Ishikawa (cell line): Measurements from ENCODE around the gene KCNH2.
A peak's percentile ranks its signal among the peaks of the same experiment; 100 is the strongest.

Experiments
- CEBPB ChIP-seq: IDR thresholded peaks from 2 replicates; pipeline ENCODE4 v1.6.1; 2012
- CREB1 ChIP-seq: IDR thresholded peaks from 2 replicates; pipeline ENCODE4 v1.6.1; 2012; ENCODE audit warnings: low read depth
- EGR1 ChIP-seq: IDR thresholded peaks from 2 replicates; pipeline ENCODE4 v1.6.1; 2012
- EP300 ChIP-seq: IDR thresholded peaks from 2 replicates; pipeline ENCODE4 v1.6.1; 2012; ENCODE audit warnings: borderline replicate concordance
- FOXM1 ChIP-seq: IDR thresholded peaks from 2 replicates; pipeline ENCODE4 v1.6.1; 2012; ENCODE audit warnings: low read depth, borderline replicate concordance
- NFIC ChIP-seq: IDR thresholded peaks from 2 replicates; pipeline ENCODE4 v1.6.1; 2012
- RAD21 ChIP-seq: IDR thresholded peaks from 2 replicates; pipeline ENCODE4 v1.6.1; 2012; ENCODE audit warnings: low read depth
- TAF1 ChIP-seq: IDR thresholded peaks from 2 replicates; pipeline ENCODE4 v1.6.1; 2012; ENCODE audit warnings: low read depth, mild to moderate bottlenecking
- TCF12 ChIP-seq: IDR thresholded peaks from 2 replicates; pipeline ENCODE4 v1.6.1; 2012; ENCODE audit warnings: low read depth
- YY1 ChIP-seq: IDR thresholded peaks from 2 replicates; pipeline ENCODE4 v1.6.1; 2012; ENCODE audit warnings: low read depth
- ZBTB7A ChIP-seq: IDR thresholded peaks from 2 replicates; pipeline ENCODE4 v1.6.1; 2012; ENCODE audit warnings: low read depth
- TF ChIP-seq, protein P1 (sequence below): IDR thresholded peaks from 2 replicates; pipeline ENCODE4 v1.6.1; 2012
- TF ChIP-seq, protein P2 (sequence below): IDR thresholded peaks from 2 replicates; pipeline ENCODE4 v1.6.1; 2012; ENCODE audit warnings: low read depth, mild to moderate bottlenecking
- TF ChIP-seq, protein P3 (sequence below): IDR thresholded peaks from 2 replicates; pipeline ENCODE4 v1.6.1; 2012

DNA sequence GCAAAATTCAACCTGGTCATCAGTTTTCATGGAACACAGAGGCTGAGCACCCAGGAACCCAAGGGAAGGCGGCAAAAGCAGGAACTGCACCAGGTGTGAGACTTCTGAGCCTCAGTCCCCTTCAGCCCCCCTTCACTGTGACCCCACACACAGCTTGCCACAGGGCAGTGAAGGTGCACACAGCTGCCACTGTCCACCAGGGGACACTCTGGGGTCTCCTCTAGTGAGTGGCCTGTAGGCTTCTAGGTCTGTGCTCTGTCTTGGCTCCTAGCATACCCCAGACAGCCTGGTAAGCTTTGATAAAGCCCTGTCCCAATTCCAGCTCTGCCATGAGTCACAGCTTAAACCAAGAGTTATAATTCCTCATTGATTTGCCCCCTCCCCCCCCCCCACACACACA, 12.1 kb downstream of the KCNH2 start:
- TF ChIP-seq TAF1 (no peak), NFIC (no peak), ZBTB7A (no peak), YY1 (no peak), RAD21 (peak; percentile 27; the same call in 1 of the 2 replicates), EP300 (no peak), EGR1 (no peak), CEBPB (no peak), FOXM1 (no peak), TCF12 (no peak), CREB1 (no peak)
- TF ChIP-seq, protein P1, sequence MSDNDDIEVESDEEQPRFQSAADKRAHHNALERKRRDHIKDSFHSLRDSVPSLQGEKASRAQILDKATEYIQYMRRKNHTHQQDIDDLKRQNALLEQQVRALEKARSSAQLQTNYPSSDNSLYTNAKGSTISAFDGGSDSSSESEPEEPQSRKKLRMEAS: no peak
- TF ChIP-seq, protein P2, sequence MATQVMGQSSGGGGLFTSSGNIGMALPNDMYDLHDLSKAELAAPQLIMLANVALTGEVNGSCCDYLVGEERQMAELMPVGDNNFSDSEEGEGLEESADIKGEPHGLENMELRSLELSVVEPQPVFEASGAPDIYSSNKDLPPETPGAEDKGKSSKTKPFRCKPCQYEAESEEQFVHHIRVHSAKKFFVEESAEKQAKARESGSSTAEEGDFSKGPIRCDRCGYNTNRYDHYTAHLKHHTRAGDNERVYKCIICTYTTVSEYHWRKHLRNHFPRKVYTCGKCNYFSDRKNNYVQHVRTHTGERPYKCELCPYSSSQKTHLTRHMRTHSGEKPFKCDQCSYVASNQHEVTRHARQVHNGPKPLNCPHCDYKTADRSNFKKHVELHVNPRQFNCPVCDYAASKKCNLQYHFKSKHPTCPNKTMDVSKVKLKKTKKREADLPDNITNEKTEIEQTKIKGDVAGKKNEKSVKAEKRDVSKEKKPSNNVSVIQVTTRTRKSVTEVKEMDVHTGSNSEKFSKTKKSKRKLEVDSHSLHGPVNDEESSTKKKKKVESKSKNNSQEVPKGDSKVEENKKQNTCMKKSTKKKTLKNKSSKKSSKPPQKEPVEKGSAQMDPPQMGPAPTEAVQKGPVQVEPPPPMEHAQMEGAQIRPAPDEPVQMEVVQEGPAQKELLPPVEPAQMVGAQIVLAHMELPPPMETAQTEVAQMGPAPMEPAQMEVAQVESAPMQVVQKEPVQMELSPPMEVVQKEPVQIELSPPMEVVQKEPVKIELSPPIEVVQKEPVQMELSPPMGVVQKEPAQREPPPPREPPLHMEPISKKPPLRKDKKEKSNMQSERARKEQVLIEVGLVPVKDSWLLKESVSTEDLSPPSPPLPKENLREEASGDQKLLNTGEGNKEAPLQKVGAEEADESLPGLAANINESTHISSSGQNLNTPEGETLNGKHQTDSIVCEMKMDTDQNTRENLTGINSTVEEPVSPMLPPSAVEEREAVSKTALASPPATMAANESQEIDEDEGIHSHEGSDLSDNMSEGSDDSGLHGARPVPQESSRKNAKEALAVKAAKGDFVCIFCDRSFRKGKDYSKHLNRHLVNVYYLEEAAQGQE: no peak
- TF ChIP-seq, protein P3, sequence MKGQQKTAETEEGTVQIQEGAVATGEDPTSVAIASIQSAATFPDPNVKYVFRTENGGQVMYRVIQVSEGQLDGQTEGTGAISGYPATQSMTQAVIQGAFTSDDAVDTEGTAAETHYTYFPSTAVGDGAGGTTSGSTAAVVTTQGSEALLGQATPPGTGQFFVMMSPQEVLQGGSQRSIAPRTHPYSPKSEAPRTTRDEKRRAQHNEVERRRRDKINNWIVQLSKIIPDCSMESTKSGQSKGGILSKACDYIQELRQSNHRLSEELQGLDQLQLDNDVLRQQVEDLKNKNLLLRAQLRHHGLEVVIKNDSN: no peak
